ENCODE measurements around the gene ENPP7.

The ENPP7 gene

DNA sequence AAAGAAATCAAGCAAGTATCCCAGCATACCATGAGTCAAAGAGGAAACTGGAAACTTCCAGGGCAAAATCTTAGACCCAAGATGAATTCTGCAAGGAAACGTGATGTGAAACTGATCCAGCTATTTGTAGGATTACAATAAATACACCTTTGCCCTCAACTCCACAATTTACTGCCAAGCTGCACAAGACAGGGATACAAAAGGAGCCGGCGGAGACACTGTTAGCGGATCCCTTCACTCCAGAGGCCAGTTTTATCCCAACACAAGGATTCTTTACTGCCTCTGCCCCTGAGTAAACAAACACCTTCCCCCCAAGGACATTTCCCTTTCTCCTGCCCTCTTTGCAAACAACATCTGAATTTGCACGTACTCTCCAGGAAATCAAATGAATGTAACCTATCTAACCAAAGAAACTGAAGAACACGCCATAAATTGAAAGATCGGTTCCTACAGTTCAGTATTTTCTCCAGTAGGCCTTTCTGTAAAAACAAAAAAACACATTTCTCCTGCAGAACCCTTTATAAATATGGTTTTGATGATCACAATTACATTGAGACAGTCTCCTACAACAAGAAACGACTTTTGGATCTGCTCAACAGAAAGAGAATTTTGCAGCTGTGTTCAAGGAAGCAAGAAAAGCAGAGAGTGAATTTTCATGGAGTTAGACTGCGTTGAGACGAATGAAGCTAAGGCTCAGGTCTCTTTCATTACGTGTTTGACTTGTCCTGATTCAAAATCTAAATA, 45.8 kb downstream of the ENPP7 start:
- no peak for DNase-seq (ENCODE audit: low read depth in 3 of 3, low spot score in 1 of 3)

DNA sequence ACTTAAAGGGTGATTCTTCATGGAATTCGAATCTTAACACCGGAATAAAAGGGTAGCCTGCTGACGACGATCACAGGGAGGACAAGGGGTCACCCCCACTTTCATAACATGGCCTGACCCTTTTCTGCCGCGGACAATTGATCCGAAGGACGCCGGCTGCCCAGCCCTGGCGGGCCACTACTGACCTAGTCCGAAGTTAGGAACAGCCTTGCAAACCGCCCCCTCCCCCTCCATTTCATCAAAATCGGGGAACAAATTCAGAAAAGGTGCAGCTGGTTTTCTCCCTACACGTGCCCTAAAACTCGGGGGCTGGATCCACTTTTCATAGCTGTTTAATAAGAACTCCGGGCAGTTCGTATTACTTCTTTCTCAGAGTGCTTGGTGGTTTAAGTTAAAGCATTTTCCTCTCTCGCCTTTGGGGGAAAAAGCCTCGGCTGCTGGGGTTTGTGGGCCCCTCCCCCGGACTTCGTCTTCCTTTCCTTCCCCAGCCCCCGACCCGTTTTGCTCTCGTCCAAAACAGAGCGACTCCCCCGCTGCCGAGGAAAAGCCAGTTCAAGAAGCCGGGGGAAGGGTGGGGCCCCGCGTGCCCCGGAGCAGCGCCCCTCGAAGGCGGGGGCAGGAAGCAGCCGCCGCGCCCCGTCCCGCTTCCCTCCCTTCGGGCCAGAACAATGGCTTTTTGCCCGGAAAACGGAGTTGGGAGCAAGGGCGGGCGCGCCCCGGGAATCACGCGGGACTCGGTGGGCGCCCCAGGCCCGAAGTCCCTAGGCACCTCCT, 46.6 kb downstream of the ENPP7 start:
- no peak for DNase-seq (ENCODE audit: low read depth in 3 of 3, low spot score in 1 of 3)

DNA sequence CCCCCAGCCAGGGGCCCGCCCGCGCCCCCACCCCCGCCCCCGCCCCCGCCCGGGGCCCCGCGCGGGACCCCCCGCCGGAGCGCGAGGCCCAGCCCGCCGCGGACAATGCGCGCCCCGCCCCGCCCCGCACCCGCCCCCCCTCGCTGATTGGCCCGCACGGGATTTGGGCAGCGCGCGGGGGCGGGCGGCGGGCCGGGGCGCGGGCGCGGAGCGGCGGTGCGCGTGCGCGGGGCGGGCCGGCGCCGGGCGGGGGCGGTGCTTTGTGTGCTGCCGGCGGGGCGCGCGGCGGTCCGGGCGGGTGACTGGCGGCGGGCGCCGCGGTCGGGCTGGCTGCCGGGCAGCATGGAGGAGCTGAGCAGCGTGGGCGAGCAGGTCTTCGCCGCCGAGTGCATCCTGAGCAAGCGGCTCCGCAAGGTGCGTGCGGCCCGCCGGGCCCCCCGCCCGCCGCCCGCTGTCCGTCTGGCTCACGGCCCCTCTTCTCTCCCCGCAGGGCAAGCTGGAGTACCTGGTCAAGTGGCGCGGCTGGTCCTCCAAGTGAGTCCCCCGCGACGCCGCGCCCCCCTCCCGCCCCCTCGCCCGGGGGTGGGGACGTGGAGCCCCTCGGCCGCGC, 47.3 kb downstream of the ENPP7 start, which contains the start of gene CBX2:
Gene CBX2, plus strand, starts transcription at position 255 of the 610 bp plus-strand sequence. Its CDS starts 88 bp downstream, at position 343.
- peak; percentile 52 to 78 (median 74) for DNase-seq (ENCODE audit: low read depth in 3 of 3, low spot score in 1 of 3)

DNA sequence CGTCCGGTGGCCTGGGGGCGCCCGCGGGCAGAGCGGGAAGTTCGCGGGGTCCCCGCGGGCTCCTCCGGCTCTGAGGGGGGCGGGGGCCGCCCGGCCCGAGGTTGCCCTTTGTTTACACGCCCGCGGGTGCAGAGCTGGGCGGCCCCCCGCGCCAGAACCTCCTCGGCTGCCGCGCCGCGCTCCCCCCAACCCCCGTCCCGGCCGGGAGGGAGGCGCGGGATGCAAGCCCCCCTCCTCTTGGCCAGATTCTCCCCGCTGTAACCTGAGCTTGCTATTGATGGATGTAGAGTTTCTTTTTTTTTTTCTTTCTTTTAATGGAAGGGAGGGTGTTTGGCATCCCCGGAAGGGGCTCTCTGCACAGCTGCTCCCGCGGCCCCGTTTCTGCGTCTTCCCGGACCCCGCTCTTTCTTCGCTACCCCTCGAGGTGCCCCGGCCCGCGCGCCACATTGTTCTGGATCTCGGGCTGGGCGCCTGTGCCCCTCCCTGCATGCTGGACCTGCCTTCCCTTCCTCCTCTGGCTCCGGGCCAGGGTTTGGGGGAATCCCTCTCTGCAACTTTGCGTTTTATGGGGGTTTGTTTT, 47.9 kb downstream of the ENPP7 start:
- no peak for DNase-seq (ENCODE audit: low read depth in 3 of 3, low spot score in 1 of 3)

DNA sequence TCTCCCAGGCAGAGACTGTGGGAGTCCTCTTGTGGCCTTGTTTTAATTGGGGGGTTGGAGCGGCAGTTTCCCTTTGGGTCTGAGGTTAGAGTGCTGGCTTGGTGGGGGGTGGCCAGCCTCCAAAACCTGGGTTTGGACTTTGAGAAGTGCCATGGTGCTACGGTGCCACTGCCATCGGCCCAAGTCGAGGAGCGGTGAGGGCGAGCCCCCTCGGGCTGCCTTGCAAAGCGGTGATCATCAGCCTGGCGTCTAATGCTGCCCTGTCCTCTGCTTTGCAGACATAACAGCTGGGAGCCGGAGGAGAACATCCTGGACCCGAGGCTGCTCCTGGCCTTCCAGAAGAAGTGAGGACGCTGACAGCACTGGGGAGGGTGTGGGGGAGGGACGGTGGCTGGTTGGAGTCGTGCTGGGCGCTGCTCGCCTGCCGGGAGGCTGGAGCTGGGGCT, 48.4 kb downstream of the ENPP7 start:
- no peak for DNase-seq (ENCODE audit: low read depth in 3 of 3, low spot score in 1 of 3)

DNA sequence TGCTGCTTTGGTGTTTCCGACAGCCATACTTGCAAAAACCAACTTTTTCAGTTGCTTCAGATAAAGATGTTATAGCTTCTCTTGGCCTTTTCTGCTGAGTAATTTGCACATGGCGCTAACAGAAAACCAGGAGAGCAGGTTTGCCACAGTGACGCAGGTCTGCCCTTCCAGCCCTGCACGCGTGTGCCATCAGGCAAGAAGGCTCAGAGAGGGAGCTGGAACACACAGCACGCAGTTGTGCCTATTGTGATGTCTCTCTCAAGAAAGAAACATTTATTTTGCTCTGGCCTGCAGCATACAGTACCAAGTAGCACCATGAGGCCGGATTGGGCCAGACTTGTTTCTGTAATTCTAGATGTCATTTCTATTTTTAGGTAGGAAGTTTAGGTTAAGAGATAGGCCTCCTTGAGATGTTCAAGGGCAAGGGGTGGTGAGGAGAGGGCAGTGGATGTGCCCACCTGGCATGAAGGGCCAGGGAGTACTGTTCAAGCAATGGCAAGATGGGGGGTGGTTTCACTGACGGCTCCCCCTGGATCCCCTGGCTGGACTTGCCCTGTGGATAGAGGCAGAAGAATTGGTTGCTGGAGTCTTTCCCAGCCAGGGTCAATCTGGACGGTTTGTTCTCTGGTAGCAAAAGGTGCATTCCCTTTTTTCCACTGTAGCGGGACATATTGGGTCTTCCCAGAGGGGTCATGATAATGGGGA, 49.1 kb downstream of the ENPP7 start:
- DNase-seq (ENCODE audit: low read depth in 3 of 3, low spot score in 1 of 3): no peak

DNA sequence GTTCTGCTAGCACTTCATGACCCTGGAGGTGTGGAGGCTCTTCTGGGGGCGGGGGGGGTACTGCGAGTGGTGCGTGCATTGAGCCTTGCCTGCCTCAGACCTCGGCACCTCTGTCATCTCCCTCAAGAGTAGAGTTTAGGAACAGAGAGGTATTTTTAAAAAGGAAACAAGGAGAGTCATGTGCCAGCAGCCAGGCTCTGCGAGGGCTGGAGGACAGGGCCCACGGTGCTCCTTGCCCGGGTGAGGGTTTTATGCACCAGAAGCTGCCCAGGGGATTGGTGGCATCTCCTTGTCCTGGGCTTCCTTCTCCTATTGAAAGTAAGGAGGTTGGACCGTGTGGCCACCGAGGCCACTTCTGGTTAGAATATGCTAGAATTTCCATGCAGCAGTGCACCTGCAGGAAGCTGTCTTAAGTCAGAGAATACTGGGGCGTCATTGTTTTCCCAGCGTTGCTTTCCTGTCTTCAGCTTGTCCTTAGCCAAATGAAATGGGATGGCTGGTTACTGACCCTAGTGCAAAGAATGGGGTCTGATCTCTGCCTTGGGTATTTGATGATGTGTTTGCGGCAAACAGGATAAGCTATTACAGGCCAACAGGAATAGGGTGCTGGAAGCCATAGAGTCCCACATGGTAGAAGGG, 50.4 kb downstream of the ENPP7 start:
- no peak for DNase-seq (ENCODE audit: low read depth in 3 of 3, low spot score in 1 of 3)

DNA sequence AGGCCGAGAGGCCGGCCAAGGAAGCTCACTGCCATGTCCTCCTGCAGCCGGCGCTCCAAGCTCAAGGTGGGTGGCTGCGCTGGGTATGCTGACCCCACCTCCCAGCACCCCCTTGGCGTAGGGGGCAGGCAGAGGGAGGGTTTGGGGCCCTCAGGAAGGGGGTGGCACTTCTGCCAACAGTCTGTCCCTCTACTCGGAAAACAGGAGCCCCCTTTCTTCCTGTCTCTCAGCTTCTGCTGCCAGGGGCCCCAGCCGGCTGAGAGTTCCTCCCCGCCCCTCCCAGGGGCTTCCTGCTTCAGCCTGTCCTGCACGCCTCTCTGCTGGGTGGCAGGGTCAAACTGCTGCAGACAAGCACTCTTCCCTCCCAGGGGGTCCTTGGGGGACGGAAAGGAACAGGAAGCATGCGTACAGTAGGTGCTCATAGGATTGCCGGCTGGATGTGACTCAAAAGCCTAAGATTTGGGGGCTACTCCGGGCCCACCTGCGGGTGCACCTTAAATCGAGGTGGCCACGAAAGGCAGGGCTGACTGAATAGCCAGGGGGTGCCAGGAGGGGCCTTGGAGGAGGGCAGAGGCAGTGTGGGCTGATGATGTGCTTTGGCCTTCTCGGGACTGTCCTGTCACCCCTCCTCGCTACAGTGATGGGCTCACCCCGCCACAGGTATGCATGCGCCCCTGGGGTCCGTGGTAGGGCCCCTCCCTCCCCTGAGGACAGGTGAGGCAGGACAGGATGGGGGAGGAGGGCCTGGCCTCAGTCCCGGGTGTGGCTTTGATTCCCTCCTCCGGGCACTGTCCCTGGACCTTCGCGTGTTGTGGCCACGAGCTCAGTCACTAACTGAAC, 51.2 kb downstream of the ENPP7 start:
- no peak for DNase-seq (ENCODE audit: low read depth in 3 of 3, low spot score in 1 of 3)

DNA sequence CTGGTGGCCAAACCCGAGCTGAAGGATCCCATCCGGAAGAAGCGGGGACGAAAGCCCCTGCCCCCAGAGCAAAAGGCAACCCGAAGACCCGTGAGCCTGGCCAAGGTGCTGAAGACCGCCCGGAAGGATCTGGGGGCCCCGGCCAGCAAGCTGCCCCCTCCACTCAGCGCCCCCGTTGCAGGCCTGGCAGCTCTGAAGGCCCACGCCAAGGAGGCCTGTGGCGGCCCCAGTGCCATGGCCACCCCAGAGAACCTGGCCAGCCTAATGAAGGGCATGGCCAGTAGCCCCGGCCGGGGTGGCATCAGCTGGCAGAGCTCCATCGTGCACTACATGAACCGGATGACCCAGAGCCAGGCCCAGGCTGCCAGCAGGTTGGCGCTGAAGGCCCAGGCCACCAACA, 53.1 kb downstream of the ENPP7 start:
- no peak for DNase-seq (ENCODE audit: low read depth in 3 of 3, low spot score in 1 of 3)

DNA sequence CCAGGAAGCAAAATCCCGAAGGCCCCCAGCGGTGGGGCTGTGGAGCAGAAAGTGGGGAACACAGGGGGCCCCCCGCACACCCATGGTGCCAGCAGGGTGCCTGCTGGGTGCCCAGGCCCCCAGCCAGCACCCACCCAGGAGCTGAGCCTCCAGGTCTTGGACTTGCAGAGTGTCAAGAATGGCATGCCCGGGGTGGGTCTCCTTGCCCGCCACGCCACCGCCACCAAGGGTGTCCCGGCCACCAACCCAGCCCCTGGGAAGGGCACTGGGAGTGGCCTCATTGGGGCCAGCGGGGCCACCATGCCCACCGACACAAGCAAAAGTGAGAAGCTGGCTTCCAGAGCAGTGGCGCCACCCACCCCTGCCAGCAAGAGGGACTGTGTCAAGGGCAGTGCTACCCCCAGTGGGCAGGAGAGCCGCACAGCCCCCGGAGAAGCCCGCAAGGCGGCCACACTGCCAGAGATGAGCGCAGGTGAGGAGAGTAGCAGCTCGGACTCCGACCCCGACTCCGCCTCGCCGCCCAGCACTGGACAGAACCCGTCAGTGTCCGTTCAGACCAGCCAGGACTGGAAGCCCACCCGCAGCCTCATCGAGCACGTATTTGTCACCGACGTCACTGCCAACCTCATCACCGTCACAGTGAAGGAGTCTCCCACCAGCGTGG, 53.7 kb downstream of the ENPP7 start:
- no peak for DNase-seq (ENCODE audit: low read depth in 3 of 3, low spot score in 1 of 3)

DNA sequence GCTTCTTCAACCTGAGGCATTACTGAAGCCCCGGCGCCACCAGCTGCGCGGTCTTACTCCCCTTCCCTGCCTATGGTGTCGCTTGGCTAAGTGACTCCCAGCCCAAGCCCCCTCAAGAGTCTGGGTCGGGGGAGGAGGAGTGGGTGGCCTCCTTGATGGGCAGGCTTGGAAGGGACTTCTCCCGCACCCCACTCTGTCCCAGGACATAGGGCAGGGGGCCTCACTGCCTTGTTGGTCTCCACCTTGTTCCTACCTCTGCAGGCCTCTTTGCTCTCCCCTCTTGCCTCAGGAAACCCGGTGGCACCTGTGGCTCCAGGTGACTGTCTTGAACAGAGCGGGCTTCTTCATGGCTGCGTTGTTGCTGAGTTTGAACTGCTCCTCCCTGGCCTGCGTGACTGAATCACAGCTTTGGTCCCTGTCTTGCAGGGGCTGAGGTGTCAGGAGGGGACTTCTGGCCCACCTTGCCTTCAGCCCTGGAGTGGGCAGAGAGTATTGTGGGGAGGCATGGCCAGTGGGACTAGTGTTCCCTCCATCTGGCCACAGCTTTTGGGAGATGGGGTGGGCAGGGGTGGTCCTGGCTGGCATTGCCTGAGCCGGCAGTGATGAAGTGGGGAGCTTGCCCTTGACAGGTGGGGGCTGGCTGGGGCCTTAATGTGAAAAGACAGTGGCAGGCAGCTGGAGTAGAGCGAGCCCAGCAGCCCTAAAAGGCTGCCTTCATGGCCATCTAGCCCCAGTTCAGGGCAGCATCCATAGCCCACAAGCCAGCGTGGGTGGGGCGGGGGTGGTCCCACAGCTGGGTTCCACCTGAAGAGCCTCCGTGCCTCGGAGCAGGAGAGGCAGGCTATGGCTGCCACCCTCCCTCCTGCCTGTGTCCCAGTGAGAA, 54.5 kb downstream of the ENPP7 start:
- DNase-seq (ENCODE audit: low read depth in 3 of 3, low spot score in 1 of 3): no peak

DNA sequence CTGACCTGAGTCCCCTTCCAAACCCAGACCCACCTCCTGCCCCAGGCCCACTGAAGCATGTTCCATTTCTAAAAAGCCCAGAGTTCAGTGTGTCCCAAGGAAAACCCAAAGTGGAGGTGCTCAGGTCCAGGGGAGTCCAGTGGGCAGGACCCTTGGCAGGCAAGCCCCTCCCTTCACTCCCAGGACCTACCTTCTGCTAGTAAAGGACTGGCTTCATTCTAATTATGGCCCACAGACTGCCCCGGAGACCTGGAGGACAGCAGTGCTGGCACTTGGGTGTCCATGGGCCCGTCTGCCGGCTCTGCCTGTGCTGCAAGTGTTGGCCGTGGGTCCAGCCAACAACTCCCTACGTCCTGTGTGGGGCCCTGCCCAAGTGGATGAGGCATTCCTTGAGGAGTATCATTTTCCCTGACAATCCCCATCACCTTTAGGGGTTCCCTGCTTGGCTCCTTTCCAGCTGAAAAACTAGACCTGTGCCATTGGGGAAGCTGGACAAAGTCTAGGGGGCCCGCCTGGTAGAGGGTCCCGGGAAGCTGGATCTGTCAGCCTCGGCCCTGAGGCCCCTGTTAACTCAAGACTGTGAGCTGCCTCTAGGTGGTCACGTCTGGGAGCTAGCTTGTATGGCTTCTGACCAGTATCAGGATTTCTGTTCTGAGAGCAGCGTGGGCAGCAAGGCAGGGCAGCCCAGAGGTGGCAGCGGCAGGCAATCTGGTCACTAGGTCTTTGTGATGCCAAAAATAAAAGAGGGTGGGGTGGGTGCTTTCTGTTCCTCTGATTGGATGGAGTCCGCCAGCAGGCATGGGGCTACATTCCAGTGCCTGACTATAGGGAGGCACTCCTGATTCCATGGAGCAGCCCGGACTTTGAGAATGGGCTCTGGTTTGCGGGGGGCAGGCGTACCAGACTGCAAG, 55.4 kb downstream of the ENPP7 start:
- DNase-seq (ENCODE audit: low read depth in 3 of 3, low spot score in 1 of 3): no peak

DNA sequence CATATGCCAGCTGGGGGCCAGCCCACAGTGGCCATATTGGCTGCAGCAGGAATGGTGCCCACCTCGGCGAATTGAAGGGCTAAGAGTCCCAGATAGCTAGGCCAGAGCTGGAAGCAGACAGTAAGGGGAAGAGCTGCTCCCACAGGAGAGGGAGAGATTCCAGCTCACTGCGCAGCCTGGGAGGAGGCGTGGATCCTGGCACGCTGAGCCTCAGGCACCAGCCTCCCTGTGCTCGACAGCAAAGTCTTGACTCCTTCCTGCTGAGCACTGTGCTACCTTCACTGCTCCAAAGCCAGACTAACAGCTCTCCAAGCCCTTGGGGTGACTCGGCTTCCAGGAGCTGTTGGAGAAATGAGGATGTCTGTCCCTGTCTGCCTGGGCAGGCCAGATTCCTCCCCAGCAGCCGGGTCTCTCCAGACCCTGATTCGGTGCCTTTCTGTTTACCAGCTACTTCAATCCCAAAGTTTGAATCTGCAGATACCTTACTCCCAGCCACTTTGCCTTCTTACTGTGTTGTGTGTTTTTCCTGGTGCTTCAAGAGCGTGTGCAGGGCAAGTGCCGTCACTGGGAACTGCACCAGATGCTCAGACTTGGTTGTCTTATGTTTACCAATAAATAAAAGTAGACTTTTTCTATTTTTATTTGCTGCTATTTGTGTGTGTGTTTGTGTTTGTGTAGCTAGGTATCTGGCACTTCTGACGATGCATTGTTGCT, 56.3 kb downstream of the ENPP7 start:
- DNase-seq (ENCODE audit: low read depth in 3 of 3, low spot score in 1 of 3): no peak

DNA sequence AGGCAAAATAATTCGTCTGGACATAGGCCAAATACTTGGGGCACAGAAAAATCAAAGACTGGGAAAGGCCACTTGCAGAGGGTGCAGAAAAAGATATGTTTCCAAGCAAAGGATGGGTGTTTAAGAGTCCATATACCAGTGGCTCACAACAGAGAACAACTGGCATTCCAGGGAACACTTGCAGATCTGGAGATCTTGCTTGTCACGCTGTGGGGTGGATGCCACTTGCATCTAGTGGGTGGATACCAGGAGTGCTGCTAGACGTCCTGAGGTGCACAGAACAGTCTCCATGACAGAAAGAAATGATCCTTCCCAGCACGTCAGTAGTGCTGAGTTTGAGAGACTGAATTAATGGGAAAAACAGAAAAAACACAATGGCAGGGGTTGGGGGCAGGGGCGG, 57.7 kb downstream of the ENPP7 start:
- DNase-seq (ENCODE audit: low read depth in 3 of 3, low spot score in 1 of 3): no peak

DNA sequence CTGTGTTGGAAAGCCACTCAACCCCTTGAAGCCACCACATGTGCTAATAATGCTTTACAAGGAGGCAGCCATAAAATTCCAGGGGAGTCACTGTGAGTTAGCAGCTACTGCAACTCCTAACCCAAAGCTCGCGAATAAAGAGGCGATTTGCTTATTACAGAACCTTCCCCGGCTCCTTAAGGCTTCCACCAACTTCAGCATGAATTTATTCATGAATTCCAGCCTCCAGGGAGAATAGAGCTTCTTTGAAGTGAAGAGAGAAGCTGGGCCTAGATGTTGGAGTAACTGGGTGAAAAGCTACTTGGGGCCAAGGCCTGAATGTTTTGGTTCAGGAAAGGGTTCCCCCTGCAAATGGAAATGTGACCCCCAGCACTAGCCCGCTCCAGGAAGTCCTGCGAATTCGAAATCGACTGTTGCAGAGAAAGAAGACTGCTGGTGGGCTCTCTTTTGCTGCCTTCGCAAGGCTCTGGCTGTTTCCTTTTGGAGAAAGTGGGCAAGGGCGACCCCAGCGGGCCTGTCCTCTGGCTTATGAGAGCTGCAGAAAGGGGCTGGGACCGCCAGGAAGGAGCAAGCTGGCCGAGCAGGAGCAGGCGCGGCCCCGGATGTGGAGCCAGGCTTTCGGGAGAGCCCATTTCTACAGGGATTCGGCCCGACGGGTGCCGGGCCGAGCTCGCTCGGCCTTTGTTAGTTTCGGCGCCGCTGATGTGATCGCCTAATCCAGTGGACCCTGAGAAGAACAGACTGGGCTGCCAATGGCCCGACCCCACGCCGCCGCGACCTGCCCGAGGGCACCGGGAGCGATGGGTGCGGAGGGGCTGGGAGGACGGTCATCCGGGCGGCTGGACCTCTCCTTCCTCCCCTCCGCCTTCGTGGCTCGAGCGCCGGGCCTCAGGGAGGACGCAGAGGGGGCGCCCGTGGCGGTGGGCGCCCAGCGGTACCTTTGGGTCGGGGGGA, 58.5 kb downstream of the ENPP7 start:
- no peak for DNase-seq (ENCODE audit: low read depth in 3 of 3, low spot score in 1 of 3)
